B cell (primary cell): Measurements from ENCODE around the gene CRISPLD2. TPM values are rescaled to one million over a fixed set of nuclear protein-coding genes. Genes with fewer than 3 reads are reported as not detected.

ENCODE experiments used
- ATAC-seq: fragments of 200-7000 bp; cut with Tn5 transposase; one replicate; pipeline ENCODE4 v1.10.0; 2021; ENCODE audit warnings: low read depth, mild to moderate bottlenecking, moderate number of reproducible peaks, moderate library complexity
- CTCF ChIA-PET: fragments of 350-600 bp; sonication (Branson Sonifier 250); formaldehyde crosslinking; loops from one replicate; lab custom pipeline; 2021; ENCODE audit warnings: antibody characterized with exemption, inconsistent platforms; lab: Charles Lee
- POLR2A ChIA-PET: fragments of 350-600 bp; sonication (Branson Sonifier 250); formaldehyde crosslinking; loops from one replicate; lab custom pipeline; 2021; ENCODE audit warnings: antibody characterized with exemption; lab: Charles Lee
- DNase-seq: peaks from one replicate; pipeline ENCODE4 v3.0.0; 2013
- H2AFZ ChIP-seq: 2 replicates; pipeline ENCODE4 v1.6.1; 2012; ENCODE audit warnings: mild to moderate bottlenecking, low read depth, low read length; ENCODE audit not compliant: insufficient read depth, poor library complexity, severe bottlenecking
- H3K27ac ChIP-seq, 2 donors: 1 replicate in 1 of 2; 2 replicates in 1 of 2; pipeline ENCODE4 v1.5.1; 2012 to 2013; ENCODE audit warnings: low read length in 2 of 2, mild to moderate bottlenecking in 2 of 2, moderate library complexity in 1 of 2
- H3K27me3 ChIP-seq, 4 experiments: fragments of 200-600 bp in 1 of 4; sonication (generic) in 1 of 4; replicated peaks in 1 of 4; 1 replicate in 2 of 4; 2 replicates in 2 of 4; pipeline versions ENCODE4 v1.6.1 to v1.7.0; 2013 to 2016; ENCODE audit warnings: low read length in 3 of 4, mild to moderate bottlenecking in 2 of 4, mixed read lengths in 1 of 4, moderate library complexity in 1 of 4; ENCODE audit not compliant: insufficient read depth in 4 of 4, control insufficient read depth in 3 of 4; ENCODE audit errors: control extremely low read depth in 1 of 4
- H3K36me3 ChIP-seq, 2 experiments: replicated peaks in 1 of 2; 1 replicate in 1 of 2; 2 replicates in 1 of 2; pipeline versions ENCODE4 v1.6.1 to v1.7.1; 2013; ENCODE audit warnings: low read length in 1 of 2; ENCODE audit not compliant: insufficient read depth in 2 of 2, control insufficient read depth in 1 of 2; ENCODE audit errors: control extremely low read depth in 1 of 2, extremely low read depth in 1 of 2
- H3K4me1 ChIP-seq, 2 donors: fragments of 200-600 bp in 1 of 2; sonication (generic) in 1 of 2; 1 replicate in 1 of 2; 2 replicates in 1 of 2; pipeline versions ENCODE4 v1.5.1 to v1.6.1; 2013 to 2017; ENCODE audit warnings: low read length in 2 of 2; ENCODE audit not compliant: control insufficient read depth in 2 of 2, insufficient read depth in 2 of 2
- H3K4me2 ChIP-seq: replicated peaks from 2 replicates; pipeline ENCODE3; 2012; ENCODE audit warnings: mild to moderate bottlenecking, low read depth, low read length; ENCODE audit not compliant: poor library complexity, severe bottlenecking
- H3K4me3 ChIP-seq, 5 experiments: fragments of 200-600 bp in 1 of 5; sonication (generic) in 1 of 5; 1 replicate in 3 of 5; 2 replicates in 2 of 5; pipeline versions ENCODE4 v1.5.1 to v1.7.0; 2011 to 2016; ENCODE audit warnings: low read length in 4 of 5, mild to moderate bottlenecking in 4 of 5, low read depth in 2 of 5, control low read depth in 1 of 5, moderate library complexity in 1 of 5; ENCODE audit not compliant: insufficient read depth in 1 of 5; ENCODE audit errors: control extremely low read depth in 1 of 5, extremely low read depth in 1 of 5
- H3K79me2 ChIP-seq: fragments of 200-600 bp; sonication (generic); one replicate; pipeline ENCODE4 v1.6.0; 2016; ENCODE audit warnings: low read length; ENCODE audit not compliant: control insufficient read depth, insufficient read depth
- H3K9ac ChIP-seq: fragments of 200-600 bp; sonication (generic); 2 replicates; pipeline ENCODE4 v1.6.1; 2017; ENCODE audit warnings: mild to moderate bottlenecking, low read length, moderate library complexity
- H3K9me3 ChIP-seq, 3 donors: one replicate each; pipeline versions ENCODE4 v1.6.1 to v1.7.1; 2013; ENCODE audit warnings: low read length in 2 of 3; ENCODE audit not compliant: control insufficient read depth in 2 of 3, insufficient read depth in 1 of 3; ENCODE audit errors: control extremely low read depth in 1 of 3
- H4K20me1 ChIP-seq: 2 replicates; pipeline ENCODE4 v1.6.0; 2012; ENCODE audit warnings: mild to moderate bottlenecking, low read length; ENCODE audit not compliant: insufficient read depth, control insufficient read depth, poor library complexity, severe bottlenecking
- H3K27ac Mint-ChIP-seq: one replicate; pipeline ENCODE4 v1.8.0; 2021; ENCODE audit warnings: mixed read lengths
- H3K27me3 Mint-ChIP-seq: one replicate; pipeline ENCODE4 v1.8.0; 2021; ENCODE audit warnings: mixed read lengths
- H3K4me1 Mint-ChIP-seq: one replicate; pipeline ENCODE4 v1.8.0; 2021; ENCODE audit warnings: mixed read lengths
- H3K4me3 Mint-ChIP-seq: one replicate; pipeline ENCODE4 v1.8.0; 2021; ENCODE audit warnings: mixed read lengths
- H3K9me3 Mint-ChIP-seq: one replicate; pipeline ENCODE4 v1.8.0; 2022; ENCODE audit warnings: mixed read lengths; ENCODE audit not compliant: insufficient read depth
- EZH2 ChIP-seq: IDR thresholded peaks from 2 replicates; pipeline ENCODE4 v1.6.1; 2012; ENCODE audit warnings: borderline replicate concordance, low read depth, mild to moderate bottlenecking, moderate library complexity, low read length; ENCODE audit not compliant: insufficient read depth, poor library complexity, severe bottlenecking
- WGBS: methylation state at CpG from one replicate; pipeline ENCODE4 v1.1.5; 2013; ENCODE audit warnings: missing lambda C conversion rate; ENCODE audit not compliant: insufficient coverage; 5-methylcytosine and 5-hydroxymethylcytosine counted together
- intact Hi-C: fragments of 100-400 bp; cut with micrococcal nuclease; formaldehyde crosslinking; loops from one replicate; pipeline ENCODE4 v1.10.0; 2022
- polyA plus RNA-seq: library from polyadenylated mRNA; depleted of rRNA; stranded (reverse); fragments of >200 nt; gene quantifications from 2 replicates; pipeline ENCODE4 v1.2.3, GENCODE V29; 2012
- total RNA-seq, 2 donors: library from RNA; stranded (reverse); fragments of 120-200 nt in 1 of 2; gene quantifications; 1 replicate in 1 of 2; 2 replicates in 1 of 2; pipeline versions ENCODE4 v1.2.3 to v1.2.4, GENCODE V29; 2013 to 2022
- TF ChIP-seq, protein P1 (sequence below): fragments of 200-600 bp; IDR thresholded peaks from one replicate; pipeline ENCODE4 v1.8.0; 2022; ENCODE audit warnings: antibody characterized with exemption, mild to moderate bottlenecking

CRISPLD2 gene
- total and polyA plus RNA-seq, 2 donors (not counting 1 experiment from before 2014, with no cell fraction given) = 0.25 to 0.37 TPM

DNA sequence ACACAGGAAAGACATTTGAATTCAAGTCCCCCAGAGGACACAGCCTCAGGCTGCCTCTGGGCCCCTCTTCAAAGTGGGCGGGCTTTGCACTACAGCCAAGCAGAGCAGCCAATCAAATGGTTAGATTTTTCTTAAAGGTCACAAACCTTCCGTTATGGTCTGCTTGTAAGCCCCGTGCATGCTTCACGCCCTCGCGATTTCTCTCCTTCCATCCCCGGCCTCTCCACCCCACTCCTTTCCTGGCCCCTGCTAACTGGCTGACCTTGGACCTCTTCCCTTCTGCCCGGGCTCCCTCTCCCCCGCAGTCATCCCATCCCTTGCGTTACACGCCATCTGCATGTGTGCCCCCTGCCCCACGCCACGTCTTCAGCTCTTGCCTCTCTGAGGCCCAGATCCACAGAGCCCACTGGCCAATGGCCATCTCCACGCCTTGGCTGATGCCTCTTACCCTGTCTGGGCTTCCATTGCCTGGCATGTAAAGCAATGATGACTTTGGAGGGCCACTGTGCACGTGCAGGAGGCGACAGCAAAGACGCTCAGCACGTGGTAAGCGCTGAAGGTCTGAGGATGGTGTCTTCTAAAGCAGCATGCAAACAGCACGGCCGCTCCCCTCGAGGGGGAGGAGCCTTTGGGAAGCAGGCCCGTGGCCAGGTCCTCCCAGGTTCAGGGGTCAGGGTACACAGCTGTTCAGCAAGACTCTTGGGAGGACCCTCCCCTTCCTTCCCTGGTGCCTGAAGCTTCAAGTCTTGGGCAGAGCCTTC is 104.7 kb downstream of the CRISPLD2 start:
- Mint-ChIP-seq H3K4me3 (no peak overlapping the region), H3K27ac (no peak overlapping the region), H3K27me3 (peaks cover 8% of the 10 kb centered on the region), H3K9me3 (no peaks in the 10 kb centered on the region), H3K4me1 (peaks cover 1% of the 10 kb centered on the region)
- POLR2A ChIA-PET = no interaction called here
- Histone ChIP-seq H4K20me1 (no peaks in the 10 kb centered on the region), H3K4me1 (no peaks in the 10 kb centered on the region), H3K9ac (no peak overlapping the region), H3K27me3 (no peaks in the 10 kb centered on the region), H3K79me2 (no peaks in the 10 kb centered on the region), H3K9me3 (no peaks in the 10 kb centered on the region), H3K36me3 (no peaks in the 10 kb centered on the region), H2AFZ (no peak overlapping the region), H3K27ac (no peak overlapping the region), H3K4me2 (no peak overlapping the region), H3K4me3 (no peak overlapping the region)
- ATAC-seq (no peak), DNase-seq (no peak)
- TF ChIP-seq, protein P1, sequence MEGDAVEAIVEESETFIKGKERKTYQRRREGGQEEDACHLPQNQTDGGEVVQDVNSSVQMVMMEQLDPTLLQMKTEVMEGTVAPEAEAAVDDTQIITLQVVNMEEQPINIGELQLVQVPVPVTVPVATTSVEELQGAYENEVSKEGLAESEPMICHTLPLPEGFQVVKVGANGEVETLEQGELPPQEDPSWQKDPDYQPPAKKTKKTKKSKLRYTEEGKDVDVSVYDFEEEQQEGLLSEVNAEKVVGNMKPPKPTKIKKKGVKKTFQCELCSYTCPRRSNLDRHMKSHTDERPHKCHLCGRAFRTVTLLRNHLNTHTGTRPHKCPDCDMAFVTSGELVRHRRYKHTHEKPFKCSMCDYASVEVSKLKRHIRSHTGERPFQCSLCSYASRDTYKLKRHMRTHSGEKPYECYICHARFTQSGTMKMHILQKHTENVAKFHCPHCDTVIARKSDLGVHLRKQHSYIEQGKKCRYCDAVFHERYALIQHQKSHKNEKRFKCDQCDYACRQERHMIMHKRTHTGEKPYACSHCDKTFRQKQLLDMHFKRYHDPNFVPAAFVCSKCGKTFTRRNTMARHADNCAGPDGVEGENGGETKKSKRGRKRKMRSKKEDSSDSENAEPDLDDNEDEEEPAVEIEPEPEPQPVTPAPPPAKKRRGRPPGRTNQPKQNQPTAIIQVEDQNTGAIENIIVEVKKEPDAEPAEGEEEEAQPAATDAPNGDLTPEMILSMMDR = no peak
- no peak for TF ChIP-seq EZH2
- CTCF ChIA-PET = interaction anchor here (0.8 to 3.3 kb wide), 7 partner anchors 14 to 167 kb away, joined by 3 to 22 read pairs (median 7); no protein-coding TSS in a partner anchor
- intact Hi-C loops = loop anchor here (1.0 kb wide), 1 partner anchor 28 kb away; no protein-coding TSS in a partner anchor
- WGBS = 73% methylated on average over 23 of the region's 23 CpGs
